Measurements from ENCODE around the gene TNFRSF13B.

Gene TNFRSF13B

GRCh38 chr17:16952401-16952800 lies 19.5 kb downstream of the TNFRSF13B start:
- no peak for FAIRE-seq

- FAIRE-seq = no peak
These were observed 21.4 kb downstream of the TNFRSF13B start for GRCh38 chr17:16950488-16950887.

- FAIRE-seq = no peak
These were observed 23.1 kb downstream of the TNFRSF13B start for GRCh38 chr17:16948587-16949376.

DNA sequence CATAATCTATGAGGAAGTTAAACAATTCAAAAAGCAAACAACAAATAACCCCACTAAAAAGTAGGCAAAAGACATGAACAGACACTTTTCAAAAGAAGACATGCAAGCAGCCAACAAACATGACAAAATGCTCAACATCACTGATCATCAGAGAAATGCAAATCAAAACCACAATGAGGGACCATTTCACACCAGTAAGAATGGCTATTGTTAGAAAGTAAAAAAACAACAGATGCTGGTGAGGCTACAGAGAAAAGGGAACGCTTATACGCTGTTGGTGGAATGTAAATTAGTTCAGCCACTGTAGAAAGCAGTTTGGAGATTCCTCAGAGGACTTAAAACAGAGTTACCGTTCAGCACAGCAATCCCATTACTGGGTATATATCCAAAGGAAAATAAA lies 24.4 kb downstream of the TNFRSF13B start:
- no peak for FAIRE-seq

GRCh38 chr17:16945663-16946218 lies 26.2 kb downstream of the TNFRSF13B start:
- FAIRE-seq = no peak

GRCh38 chr17:16945136-16945482 lies 26.8 kb downstream of the TNFRSF13B start:
- FAIRE-seq = no peak

GRCh38 chr17:16944334-16945135 lies 27.4 kb downstream of the TNFRSF13B start:
- no peak for FAIRE-seq

DNA sequence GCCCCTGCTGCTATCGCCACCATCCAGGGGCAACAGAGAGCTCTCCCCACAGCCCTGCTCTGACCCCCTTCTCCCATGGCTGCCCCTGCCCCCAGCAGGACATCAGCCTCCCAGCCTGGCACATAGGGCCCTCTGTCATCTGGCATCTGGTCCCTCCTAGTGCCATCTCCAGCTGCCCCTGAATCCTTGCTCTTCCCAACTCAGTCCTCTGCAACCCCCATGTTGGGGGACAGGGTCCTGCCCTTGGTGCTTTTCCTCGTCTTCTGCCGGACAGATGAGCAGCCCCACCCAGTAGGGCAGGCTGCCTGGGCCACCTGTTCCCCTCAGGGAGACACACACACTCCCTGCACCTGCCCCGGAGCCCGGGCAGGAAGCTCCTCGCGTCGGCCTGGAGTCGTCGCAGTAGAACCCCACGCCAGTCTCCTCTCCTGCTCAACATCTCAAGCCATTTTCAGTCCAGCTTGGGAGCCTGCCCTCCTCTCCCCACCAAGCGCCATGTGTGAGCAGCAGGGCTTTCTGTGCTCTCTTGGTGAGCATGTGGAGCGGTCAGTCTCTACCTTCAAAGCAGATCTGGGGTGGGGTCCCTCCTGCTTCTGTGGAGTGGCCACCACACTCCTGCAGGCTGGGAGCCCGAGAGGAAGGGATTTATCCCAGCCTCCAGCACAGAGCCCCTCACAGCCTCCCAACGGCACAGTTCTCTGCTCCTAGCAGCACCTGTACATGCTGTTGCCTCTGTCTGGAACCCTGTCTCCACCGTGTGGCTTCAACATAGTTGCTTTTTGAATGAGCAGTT lies 28.2 kb downstream of the TNFRSF13B start:
- FAIRE-seq = no peak

- FAIRE-seq = no peak
These were observed 28.9 kb downstream of the TNFRSF13B start for GRCh38 chr17:16943032-16943352.

DNA sequence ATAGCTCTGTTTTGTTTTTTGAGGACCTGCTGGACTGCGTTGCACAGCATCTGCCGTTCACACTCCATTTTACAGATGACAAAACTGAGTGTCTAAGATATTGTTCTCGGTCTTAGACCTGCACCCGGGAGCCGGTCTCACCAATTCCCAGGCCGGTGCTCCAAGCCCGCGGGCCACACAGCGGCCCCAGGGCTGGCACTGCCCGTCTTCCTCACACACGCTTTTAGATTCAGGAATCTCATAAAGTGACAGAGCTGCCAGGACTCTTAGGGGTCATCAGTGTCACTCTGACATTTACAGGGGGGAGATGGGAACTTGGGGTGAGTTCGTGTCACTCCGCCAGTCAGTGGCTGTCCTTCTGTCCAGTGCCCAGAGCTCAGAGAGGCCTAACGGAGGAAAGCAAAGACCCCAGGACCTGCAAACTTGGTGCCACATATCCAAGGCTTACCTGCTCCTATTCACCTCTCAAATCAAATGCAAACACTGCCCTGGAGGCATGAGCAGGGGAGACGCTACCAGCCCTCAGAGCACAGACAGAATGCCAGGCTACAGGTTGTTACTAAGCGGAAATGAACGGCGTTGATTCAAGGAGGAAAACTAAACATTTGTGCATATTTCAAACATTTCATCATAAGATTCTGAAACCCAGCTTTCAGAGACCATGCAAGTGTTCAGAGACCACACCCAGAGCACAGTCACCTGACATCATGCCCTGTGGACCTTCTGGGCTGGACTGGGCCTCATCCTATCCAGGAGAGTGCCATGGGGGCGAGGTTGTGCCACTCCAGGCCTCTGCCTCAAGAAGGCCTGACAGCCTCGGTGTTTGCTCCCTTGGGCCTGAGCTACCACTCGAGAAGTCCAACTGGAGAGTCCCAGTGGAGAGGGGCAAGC lies 29.5 kb downstream of the TNFRSF13B start:
- FAIRE-seq = no peak

GRCh38 chr17:16941072-16942036 lies 30.6 kb downstream of the TNFRSF13B start:
- no peak for FAIRE-seq

GRCh38 chr17:16940116-16940881 lies 31.6 kb downstream of the TNFRSF13B start:
- no peak for FAIRE-seq

GRCh38 chr17:16939606-16940115 lies 32.3 kb downstream of the TNFRSF13B start:
- no peak for FAIRE-seq

- no peak for FAIRE-seq
These were observed 32.7 kb downstream of the TNFRSF13B start for GRCh38 chr17:16939208-16939576.

- FAIRE-seq = no peak
These were observed 33.3 kb downstream of the TNFRSF13B start for GRCh38 chr17:16938496-16939207.

- no peak for FAIRE-seq
These were observed 33.9 kb downstream of the TNFRSF13B start for GRCh38 chr17:16938031-16938430.

DNA sequence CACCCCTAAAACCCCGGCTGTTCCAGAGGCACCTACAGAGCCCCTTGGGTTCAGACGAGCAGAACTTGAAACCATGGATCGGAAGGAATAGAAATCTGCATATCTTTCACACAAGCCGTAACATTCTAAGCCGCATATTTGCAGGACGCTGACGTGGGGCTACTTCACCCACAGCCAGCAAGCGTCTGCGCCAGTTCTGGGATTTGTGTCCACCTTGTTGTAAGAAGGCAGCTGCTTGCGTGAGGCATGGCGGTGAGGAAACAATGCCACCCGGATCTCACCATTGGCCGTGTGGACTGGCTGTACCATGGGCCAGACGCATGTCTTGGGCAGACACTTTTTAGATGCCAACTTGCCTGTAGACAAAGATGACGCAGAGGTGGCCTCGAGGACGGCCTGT lies 34.5 kb downstream of the TNFRSF13B start:
- FAIRE-seq = no peak

- no peak for FAIRE-seq
These were observed 35.2 kb downstream of the TNFRSF13B start for GRCh38 chr17:16936536-16937310.

- no peak for FAIRE-seq
These were observed 36.1 kb downstream of the TNFRSF13B start for GRCh38 chr17:16935786-16936185.
